Subcutaneous adipose tissue (tissue), 4 donors: ENCODE measurements around the gene MELK. TPM values are rescaled to one million over a fixed set of nuclear protein-coding genes. Genes with fewer than 3 reads are reported as not detected.

ENCODE experiments used
- CTCF ChIP-seq: fragments of 450-650 bp; IDR thresholded peaks from one replicate; pipeline ENCODE4 v1.5.1; 2016; ENCODE audit warnings: low read depth, mild to moderate bottlenecking, control low read depth, antibody characterized with exemption, moderate library complexity
- total RNA-seq, 4 donors: library from RNA; depleted of rRNA; stranded (reverse); fragments of >200 nt; gene quantifications; one replicate each; pipeline ENCODE4 v1.1.0, GENCODE V29; 2016

The MELK gene
- total RNA-seq, 4 donors from 2014 or later: 0.49 to 3.6 (median 0.72) TPM

GRCh38 chr9:36625006-36625615 lies 52.4 kb downstream of the MELK start:
- no peak for TF ChIP-seq CTCF

- no peak for TF ChIP-seq CTCF
Measured at GRCh38 chr9:36632892-36633291, 60.2 kb downstream of the MELK start.

GRCh38 chr9:36637491-36638270 lies 65.0 kb downstream of the MELK start:
- no peak for TF ChIP-seq CTCF

- no peak for TF ChIP-seq CTCF
Measured at GRCh38 chr9:36640771-36641381, 68.2 kb downstream of the MELK start.

- TF ChIP-seq CTCF: no peak
Measured at GRCh38 chr9:36642817-36643216, 70.1 kb downstream of the MELK start.

GRCh38 chr9:36656842-36657241 lies 84.1 kb downstream of the MELK start:
- no peak for TF ChIP-seq CTCF

GRCh38 chr9:36659500-36659899 lies 86.8 kb downstream of the MELK start:
- no peak for TF ChIP-seq CTCF
